Mesenchymal stem cell (in vitro differentiated cells and primary cell): ENCODE data around the gene CD79B.
"Not testable (repeated sequence)": the region's sequence is repeated elsewhere in the genome, so short reads cannot be mapped to it uniquely, and the experiment has no call there.

ENCODE experiments used
- DNase-seq: peaks from one replicate; pipeline ENCODE4 v3.0.0-alpha.2; 2013
- H2AFZ ChIP-seq: one replicate; pipeline ENCODE4 v1.6.1; 2013; ENCODE audit warnings: low read depth, mild to moderate bottlenecking, control low read depth, inconsistent platforms, low read length, moderate library complexity
- H2AK5ac ChIP-seq: 2 replicates; pipeline ENCODE4 v1.6.1; 2013; ENCODE audit warnings: low read length, moderate library complexity, mild to moderate bottlenecking, inconsistent platforms; ENCODE audit not compliant: severe bottlenecking
- H2BK120ac ChIP-seq: one replicate; pipeline ENCODE4 v1.6.1; 2013; ENCODE audit warnings: low read depth, mild to moderate bottlenecking, inconsistent platforms, low read length, moderate library complexity
- H2BK12ac ChIP-seq, 2 experiments: one replicate each; pipeline ENCODE4 v1.6.1; 2013; ENCODE audit warnings: inconsistent platforms in 2 of 2, low read length in 2 of 2, mild to moderate bottlenecking in 2 of 2, moderate library complexity in 2 of 2, control low read depth in 1 of 2
- H2BK15ac ChIP-seq: one replicate; pipeline ENCODE4 v1.6.1; 2013; ENCODE audit warnings: mild to moderate bottlenecking, low read depth, inconsistent platforms; ENCODE audit not compliant: poor library complexity, severe bottlenecking
- H2BK5ac ChIP-seq: 2 replicates; pipeline ENCODE4 v1.6.1; 2013; ENCODE audit warnings: low read depth, mild to moderate bottlenecking, low read length, control low read depth, inconsistent platforms; ENCODE audit not compliant: poor library complexity, severe bottlenecking
- H3K14ac ChIP-seq, 2 experiments: one replicate each; pipeline ENCODE4 v1.6.1; 2013; ENCODE audit warnings: inconsistent platforms in 2 of 2, low read length in 2 of 2, control low read depth in 1 of 2, mild to moderate bottlenecking in 1 of 2, moderate library complexity in 1 of 2
- H3K18ac ChIP-seq, 2 experiments: one replicate each; pipeline ENCODE4 v1.6.1; 2013; ENCODE audit warnings: inconsistent platforms in 2 of 2, low read length in 2 of 2, control low read depth in 1 of 2, low read depth in 1 of 2, mild to moderate bottlenecking in 1 of 2
- H3K23ac ChIP-seq, 2 experiments: one replicate each; pipeline ENCODE4 v1.6.1; 2013; ENCODE audit warnings: inconsistent platforms in 2 of 2, low read length in 2 of 2, mild to moderate bottlenecking in 2 of 2, moderate library complexity in 2 of 2, control low read depth in 1 of 2
- H3K27ac ChIP-seq: 2 replicates; pipeline ENCODE4 v1.5.1; 2013; ENCODE audit warnings: mild to moderate bottlenecking, moderate library complexity, low read length, control low read depth, inconsistent platforms; ENCODE audit not compliant: poor library complexity, severe bottlenecking
- H3K27me3 ChIP-seq, 2 experiments: 2 replicates each; pipeline versions ENCODE4 v1.6.1 to v1.7.0; 2013; ENCODE audit warnings: low read length in 2 of 2, mild to moderate bottlenecking in 2 of 2, moderate library complexity in 2 of 2, control low read depth in 1 of 2, inconsistent platforms in 1 of 2; ENCODE audit not compliant: control insufficient read depth in 1 of 2, insufficient read depth in 1 of 2
- H3K36me3 ChIP-seq, 2 experiments: 2 replicates each; pipeline versions ENCODE4 v1.6.1 to v1.7.0; 2013; ENCODE audit warnings: low read length in 2 of 2, control low read depth in 1 of 2, inconsistent platforms in 1 of 2, low read depth in 1 of 2, mild to moderate bottlenecking in 1 of 2; ENCODE audit not compliant: insufficient read depth in 2 of 2, control insufficient read depth in 1 of 2
- H3K4ac ChIP-seq, 2 experiments: one replicate each; pipeline ENCODE4 v1.6.1; 2013; ENCODE audit warnings: inconsistent platforms in 2 of 2, low read length in 2 of 2, mild to moderate bottlenecking in 2 of 2, moderate library complexity in 2 of 2, control low read depth in 1 of 2, low read depth in 1 of 2
- H3K4me1 ChIP-seq: 2 replicates; pipeline ENCODE4 v1.6.1; 2013; ENCODE audit warnings: low read depth, low read length, control low read depth; ENCODE audit not compliant: control insufficient read depth, insufficient read depth
- H3K4me2 ChIP-seq: 2 replicates; pipeline ENCODE4 v1.6.1; 2013; ENCODE audit warnings: low read length, mild to moderate bottlenecking, inconsistent platforms; ENCODE audit not compliant: poor library complexity, severe bottlenecking
- H3K4me3 ChIP-seq, 2 experiments: 2 replicates each; pipeline versions ENCODE4 v1.5.1 to v1.7.0; 2013; ENCODE audit warnings: low read length in 2 of 2, mild to moderate bottlenecking in 2 of 2, control low read depth in 1 of 2, low read depth in 1 of 2; ENCODE audit not compliant: insufficient read depth in 1 of 2
- H3K79me1 ChIP-seq: replicated peaks from 2 replicates; pipeline ENCODE4 v1.6.1; 2013; ENCODE audit warnings: mild to moderate bottlenecking, control low read depth, low read length, inconsistent platforms; ENCODE audit not compliant: poor library complexity, severe bottlenecking
- H3K9ac ChIP-seq: 2 replicates; pipeline ENCODE4 v1.7.0; 2013; ENCODE audit warnings: mild to moderate bottlenecking, low read length, moderate library complexity
- H3K9me3 ChIP-seq: 2 replicates; pipeline ENCODE4 v1.7.0; 2013; ENCODE audit warnings: mild to moderate bottlenecking, low read length; ENCODE audit not compliant: control insufficient read depth
- H4K8ac ChIP-seq: one replicate; pipeline ENCODE4 v1.6.1; 2013; ENCODE audit warnings: inconsistent platforms, mild to moderate bottlenecking, low read length, moderate library complexity
- H4K91ac ChIP-seq: one replicate; pipeline ENCODE4 v1.6.1; 2013; ENCODE audit warnings: mild to moderate bottlenecking, low read length, inconsistent platforms
- WGBS: methylation state at CpG from one replicate; pipeline ENCODE4 v1.1.7; 2013; ENCODE audit warnings: mixed read lengths; 5-methylcytosine and 5-hydroxymethylcytosine counted together

Gene CD79B

GRCh38 chr17:63918305-63918704, 13.8 kb downstream of the CD79B start:
- Histone ChIP-seq H2BK15ac (no peak overlapping the region), H3K4ac (no peak overlapping the region), H3K9me3 (no peaks in the 10 kb centered on the region), H3K27me3 (peaks cover 35 to 48% of the 10 kb centered on the region in 2 experiments), H3K4me2 (no peak overlapping the region), H3K9ac (no peak overlapping the region), H3K4me3 (no peak overlapping the region), H2BK5ac (no peak overlapping the region), H3K18ac (no peak overlapping the region), H3K27ac (no peak overlapping the region), H2AFZ (no peak overlapping the region), H3K23ac (no peak overlapping the region), H3K79me1 (no peaks in the 10 kb centered on the region), H2AK5ac (no peak overlapping the region), H4K8ac (no peak overlapping the region), H2BK120ac (no peak overlapping the region), H3K14ac (no peak overlapping the region), H3K36me3 (no peaks in the 10 kb centered on the region), H3K4me1 (no peaks in the 10 kb centered on the region), H4K91ac (no peak overlapping the region), H2BK12ac (no peak overlapping the region)
- WGBS: 19% methylated on average over 9 of the region's 10 CpGs
- DNase-seq: no peak

GRCh38 chr17:63917646-63918045, 14.5 kb downstream of the CD79B start:
- Histone ChIP-seq H3K9me3 (no peaks in the 10 kb centered on the region), H2BK12ac (no peak overlapping the region), H3K4me3 (no peak overlapping the region), H2BK15ac (no peak overlapping the region), H3K9ac (no peak overlapping the region), H3K23ac (no peak overlapping the region), H3K27me3 (peaks cover 38 to 51% of the 10 kb centered on the region in 2 experiments), H2BK120ac (no peak overlapping the region), H4K91ac (no peak overlapping the region), H2AFZ (no peak overlapping the region), H3K27ac (no peak overlapping the region), H3K36me3 (no peaks in the 10 kb centered on the region), H3K79me1 (no peaks in the 10 kb centered on the region), H2BK5ac (no peak overlapping the region), H3K4ac (no peak overlapping the region), H2AK5ac (no peak overlapping the region), H4K8ac (no peak overlapping the region), H3K4me2 (no peak overlapping the region), H3K4me1 (no peaks in the 10 kb centered on the region), H3K18ac (no peak overlapping the region), H3K14ac (no peak overlapping the region)
- 63% methylated on average over 13 of the region's 13 CpGs for WGBS
- DNase-seq: no peak

GRCh38 chr17:63917206-63917605, 14.9 kb downstream of the CD79B start:
- H4K8ac ChIP-seq, H3K9me3 ChIP-seq, H2AFZ ChIP-seq, H3K18ac ChIP-seq, H4K91ac ChIP-seq, H2BK5ac ChIP-seq, H3K4me2 ChIP-seq, H3K4me3 ChIP-seq, H3K27ac ChIP-seq, H3K79me1 ChIP-seq, DNase-seq, H2BK12ac ChIP-seq, H3K4me1 ChIP-seq, H3K23ac ChIP-seq, H3K4ac ChIP-seq, H3K9ac ChIP-seq, H2BK120ac ChIP-seq, H2AK5ac ChIP-seq, H3K14ac ChIP-seq, H3K36me3 ChIP-seq, H2BK15ac ChIP-seq: not testable (repeated sequence)
- H3K27me3 ChIP-seq: peaks cover 38 to 55% of the 10 kb centered on the region in 2 experiments
- 86% methylated on average over 1 of the region's 11 CpGs for WGBS

GRCh38 chr17:63916566-63917185, 15.5 kb downstream of the CD79B start:
- DNase-seq: no peak
- H3K4me3 ChIP-seq: no peak overlapping the region
- no peaks in the 10 kb centered on the region for H3K4me1 ChIP-seq
- no peak overlapping the region for H3K27ac ChIP-seq
- no peaks in the 10 kb centered on the region for H3K79me1 ChIP-seq
- no peak overlapping the region for H2AFZ ChIP-seq
- peaks cover 38 to 60% of the 10 kb centered on the region in 2 experiments for H3K27me3 ChIP-seq
- WGBS: 81% methylated on average over 12 of the region's 12 CpGs
- no peak overlapping the region for H2BK12ac ChIP-seq
- no peak overlapping the region for H2BK15ac ChIP-seq
- H2AK5ac ChIP-seq: no peak overlapping the region
- H3K4me2 ChIP-seq: no peak overlapping the region
- no peak overlapping the region for H3K9ac ChIP-seq
- H3K14ac ChIP-seq: no peak overlapping the region
- H4K8ac ChIP-seq: no peak overlapping the region
- no peaks in the 10 kb centered on the region for H3K9me3 ChIP-seq
- H2BK120ac ChIP-seq: no peak overlapping the region
- no peaks in the 10 kb centered on the region for H3K36me3 ChIP-seq
- no peak overlapping the region for H3K18ac ChIP-seq
- H3K23ac ChIP-seq: no peak overlapping the region
- no peak overlapping the region for H2BK5ac ChIP-seq
- H4K91ac ChIP-seq: no peak overlapping the region
- no peak overlapping the region for H3K4ac ChIP-seq
